DOHH2 (cell line): ENCODE measurements around the gene PLA2G4A.

Experiments
- CTCF ChIP-seq: fragments of 200-600 bp; sonication (generic); IDR thresholded peaks from one replicate; pipeline ENCODE4 v1.5.1; 2014; ENCODE audit warnings: antibody characterized with exemption, mild to moderate bottlenecking, low read depth, low read length; ENCODE audit not compliant: poor library complexity, severe bottlenecking
- EZH2phosphoT487 ChIP-seq: fragments of 200-600 bp; sonication (generic); IDR thresholded peaks from 2 replicates; pipeline ENCODE4 v1.6.1; 2017; ENCODE audit warnings: borderline replicate concordance, mild to moderate bottlenecking, antibody characterized with exemption, low read length, moderate library complexity, mixed read lengths

DNA sequence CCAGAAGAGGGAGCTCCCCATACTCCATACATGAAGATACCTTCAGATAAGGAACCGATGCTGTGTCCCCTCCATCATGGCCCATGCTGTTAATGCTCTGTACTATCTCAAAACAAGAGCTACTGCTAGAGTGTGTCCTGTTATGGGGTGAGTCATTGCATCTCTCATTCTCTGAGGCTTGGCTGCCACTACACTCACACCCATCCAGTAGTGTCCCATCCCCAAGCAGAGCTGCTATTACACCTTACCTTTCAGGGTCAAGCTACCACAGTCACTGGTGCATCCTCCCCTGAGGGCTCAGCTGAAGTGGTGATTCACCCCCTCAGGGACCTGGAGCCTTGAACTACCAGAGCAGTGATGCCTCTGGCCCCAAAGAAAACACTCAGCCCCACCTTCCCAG, 198.5 kb downstream of the PLA2G4A start:
- TF ChIP-seq CTCF (no peak), EZH2phosphoT487 (no peak)
